ENCODE data around the gene IL10.
A peak's percentile ranks its signal among the peaks of the same experiment; 100 is the strongest.

Gene IL10

GRCh38 chr1:206723462-206723804 lies 48.9 kb downstream of the IL10 start:
- Mint-ChIP-seq H3K4me3 (no peak overlapping the region), H3K27ac (no peak overlapping the region), H3K9me3 (ENCODE audit: low read depth) (no peaks in the 10 kb centered on the region), H3K4me1 (ENCODE audit: low read depth) (peaks cover 50% of the 10 kb centered on the region), H3K36me3 (no peaks in the 10 kb centered on the region), H3K27me3 (no peaks in the 10 kb centered on the region)

- Mint-ChIP-seq H3K4me3 (no peak overlapping the region), H3K27ac (no peak overlapping the region), H3K9me3 (ENCODE audit: low read depth) (no peaks in the 10 kb centered on the region), H3K4me1 (ENCODE audit: low read depth) (peaks cover 49% of the 10 kb centered on the region), H3K36me3 (no peaks in the 10 kb centered on the region), H3K27me3 (no peaks in the 10 kb centered on the region)
Observed at GRCh38 chr1:206722751-206723461, 49.4 kb downstream of the IL10 start.

- no peak overlapping the region for H3K4me3 Mint-ChIP-seq
- no peaks in the 10 kb centered on the region for H3K27me3 Mint-ChIP-seq
- no peak overlapping the region for H3K27ac Mint-ChIP-seq
- H3K4me1 Mint-ChIP-seq (ENCODE audit: low read depth) = peaks cover 57% of the 10 kb centered on the region
- H3K36me3 Mint-ChIP-seq = no peaks in the 10 kb centered on the region
- no peaks in the 10 kb centered on the region for H3K9me3 Mint-ChIP-seq (ENCODE audit: low read depth)
Observed at GRCh38 chr1:206721454-206721853, 50.8 kb downstream of the IL10 start.

GRCh38 chr1:206719169-206719839 lies 53.0 kb downstream of the IL10 start:
- no peak overlapping the region for H3K27ac Mint-ChIP-seq
- no peak overlapping the region for H3K4me3 Mint-ChIP-seq
- H3K4me1 Mint-ChIP-seq (ENCODE audit: low read depth) = peaks cover 59% of the 10 kb centered on the region
- H3K9me3 Mint-ChIP-seq (ENCODE audit: low read depth) = no peaks in the 10 kb centered on the region
- no peaks in the 10 kb centered on the region for H3K36me3 Mint-ChIP-seq
- no peaks in the 10 kb centered on the region for H3K27me3 Mint-ChIP-seq

- no peaks in the 10 kb centered on the region for H3K27me3 Mint-ChIP-seq
- peak overlapping the region; percentile 8 for H3K27ac Mint-ChIP-seq
- H3K9me3 Mint-ChIP-seq (ENCODE audit: low read depth) = no peaks in the 10 kb centered on the region
- H3K4me1 Mint-ChIP-seq (ENCODE audit: low read depth) = peaks cover 67% of the 10 kb centered on the region
- no peaks in the 10 kb centered on the region for H3K36me3 Mint-ChIP-seq
- H3K4me3 Mint-ChIP-seq = no peak overlapping the region
Observed at GRCh38 chr1:206717674-206717989, 54.7 kb downstream of the IL10 start.

Data from activated naive CD8-positive, alpha-beta T cell (primary cell).